ENCODE data around the gene ZFP57.

Gene ZFP57

DNA sequence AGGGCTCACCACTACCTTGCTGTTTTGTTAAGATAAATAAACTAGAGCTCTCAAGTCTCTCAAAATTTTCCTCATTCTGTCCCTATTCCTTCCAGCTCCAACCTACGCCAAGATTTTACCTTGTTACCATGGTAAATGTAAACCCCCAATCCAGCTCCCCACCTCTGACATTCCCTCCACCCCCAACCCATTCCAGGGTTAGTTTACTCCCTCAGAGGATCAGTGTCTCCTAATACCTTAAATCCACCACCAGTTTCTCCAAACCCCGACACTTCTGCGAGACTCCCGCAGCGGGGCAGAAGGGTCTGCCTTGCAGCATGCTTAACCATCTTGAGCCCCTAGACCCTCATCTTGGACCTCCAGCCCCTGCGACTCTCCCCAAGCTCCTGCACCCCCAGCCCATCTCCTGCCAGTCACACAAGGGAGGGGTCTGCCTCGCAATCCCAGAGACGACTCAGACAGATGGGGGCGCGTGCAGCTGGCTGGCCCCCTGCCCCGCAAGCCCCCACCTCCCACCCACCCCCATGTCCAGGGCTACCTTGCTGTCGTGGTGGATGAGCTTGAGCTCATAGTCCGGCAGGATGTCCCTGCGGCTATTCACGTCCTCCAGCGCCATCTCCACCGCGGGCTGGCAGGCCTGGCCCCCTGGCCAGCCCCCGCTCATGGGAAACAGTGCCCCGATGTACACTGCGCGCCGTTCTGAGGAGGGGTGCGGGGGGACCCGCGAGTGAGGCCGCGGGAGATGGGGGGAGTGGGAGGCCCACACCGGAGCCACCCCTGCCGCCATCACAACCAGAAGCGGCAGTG, 53.8 kb downstream of the ZFP57 start:
- peaks cover 15% of the 10 kb centered on the region for H3K4me1 ChIP-seq (ENCODE audit: low read depth, poor library complexity, severe bottlenecking)
- H3K4me3 ChIP-seq (IDR thresholded peaks at IDR 0.05; ENCODE audit: insufficient read depth, low read depth, low read length): no peak overlapping the region
- no peaks in the 10 kb centered on the region for H4K20me1 ChIP-seq (ENCODE audit: insufficient read depth)
- H3K27me3 ChIP-seq (ENCODE audit: insufficient read depth, low read depth): no peaks in the 10 kb centered on the region
- no peak overlapping the region for H3K27ac ChIP-seq
- no peak for TF ChIP-seq CTCF (conservative IDR thresholded peaks at IDR 0.05; ENCODE audit: low read depth, low read length)
- H2AFZ ChIP-seq (ENCODE audit: low read depth): no peak overlapping the region
- no peak overlapping the region for H3K4me2 ChIP-seq
- H3K9ac ChIP-seq: no peak overlapping the region
- H3K79me2 ChIP-seq (ENCODE audit: insufficient read depth, low read depth): no peaks in the 10 kb centered on the region
- no peaks in the 10 kb centered on the region for H3K36me3 ChIP-seq (ENCODE audit: insufficient read depth)

GRCh38 chr6:29625337-29625930, 55.5 kb downstream of the ZFP57 start:
- no peak overlapping the region for H3K27ac ChIP-seq
- peaks cover 6% of the 10 kb centered on the region for H3K4me1 ChIP-seq (ENCODE audit: low read depth, poor library complexity, severe bottlenecking)
- TF ChIP-seq CTCF (conservative IDR thresholded peaks at IDR 0.05; ENCODE audit: low read depth, low read length): no peak
- no peaks in the 10 kb centered on the region for H3K27me3 ChIP-seq (ENCODE audit: insufficient read depth, low read depth)
- no peak overlapping the region for H3K4me2 ChIP-seq
- H3K36me3 ChIP-seq (ENCODE audit: insufficient read depth): no peaks in the 10 kb centered on the region
- no peak overlapping the region for H3K9ac ChIP-seq
- no peaks in the 10 kb centered on the region for H3K79me2 ChIP-seq (ENCODE audit: insufficient read depth, low read depth)
- H2AFZ ChIP-seq (ENCODE audit: low read depth): no peak overlapping the region
- H3K4me3 ChIP-seq (IDR thresholded peaks at IDR 0.05; ENCODE audit: insufficient read depth, low read depth, low read length): no peak overlapping the region
- H4K20me1 ChIP-seq (ENCODE audit: insufficient read depth): no peaks in the 10 kb centered on the region

DNA sequence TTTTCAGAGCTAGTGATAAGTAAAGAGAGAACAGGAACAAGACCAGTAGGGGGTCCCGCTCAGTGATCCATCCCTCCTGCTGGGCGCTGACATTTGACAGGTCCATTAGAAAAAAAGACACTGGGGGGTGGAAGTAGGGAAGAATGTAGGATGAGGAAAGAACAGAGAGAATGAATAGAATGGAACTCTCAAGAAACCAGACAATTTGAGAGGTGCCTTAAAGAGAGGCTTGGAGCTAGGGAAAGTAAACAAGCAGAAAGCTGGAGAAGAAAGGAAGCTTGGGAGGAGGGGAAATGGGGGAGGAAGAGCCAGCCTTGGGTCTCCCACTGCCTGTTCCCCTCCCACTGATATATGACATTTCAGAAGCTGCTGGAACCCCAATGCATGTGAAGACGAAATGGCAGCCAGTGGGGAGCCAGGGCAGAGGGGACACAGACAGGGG, 56.4 kb downstream of the ZFP57 start:
- Histone ChIP-seq H3K27me3 (ENCODE audit: insufficient read depth, low read depth) (no peaks in the 10 kb centered on the region), H3K27ac (no peak overlapping the region), H3K36me3 (ENCODE audit: insufficient read depth) (no peaks in the 10 kb centered on the region), H4K20me1 (ENCODE audit: insufficient read depth) (no peaks in the 10 kb centered on the region), H3K79me2 (ENCODE audit: insufficient read depth, low read depth) (no peaks in the 10 kb centered on the region), H2AFZ (ENCODE audit: low read depth) (no peak overlapping the region), H3K9ac (no peak overlapping the region), H3K4me2 (no peak overlapping the region), H3K4me3 (IDR thresholded peaks at IDR 0.05; ENCODE audit: insufficient read depth, low read depth, low read length) (no peak overlapping the region), H3K4me1 (ENCODE audit: low read depth, poor library complexity, severe bottlenecking) (peaks cover 6% of the 10 kb centered on the region)
- no peak for TF ChIP-seq CTCF (conservative IDR thresholded peaks at IDR 0.05; ENCODE audit: low read depth, low read length)
